GM12891 (cell line): Measurements from ENCODE around the gene TGFA.

ENCODE experiments used
- PAX5 ChIP-seq: IDR thresholded peaks from 2 replicates; pipeline ENCODE4 v1.6.1; 2011; ENCODE audit warnings: low read length, moderate library complexity, mild to moderate bottlenecking; ENCODE audit not compliant: insufficient read depth, severe bottlenecking
- POLR2A ChIP-seq: IDR thresholded peaks from 2 replicates; pipeline ENCODE4 v1.6.1; 2011; ENCODE audit warnings: low read depth, low read length, control low read depth
- POLR2AphosphoS5 ChIP-seq: IDR thresholded peaks from 2 replicates; pipeline ENCODE4 v1.6.1; 2011; ENCODE audit warnings: low read depth, low read length, control low read depth
- TAF1 ChIP-seq: IDR thresholded peaks from 2 replicates; pipeline ENCODE4 v1.6.1; 2011; ENCODE audit warnings: low read depth, low read length, control low read depth

GRCh38 chr2:70469961-70470360 lies 83.7 kb downstream of the TGFA start:
- TF ChIP-seq POLR2AphosphoS5 (no peak), POLR2A (no peak), TAF1 (no peak), PAX5 (no peak)
